K562 (cell line): Measurements from ENCODE around the gene TM4SF20.

Source experiments
- ATF7 ChIP-seq: fragments of 450-650 bp; IDR thresholded peaks from 2 replicates; pipeline ENCODE4 v1.7.1; 2014; ENCODE audit warnings: mild to moderate bottlenecking, moderate library complexity
- CTCF ChIP-seq, 3 experiments: IDR thresholded peaks in 2 of 3; conservative IDR thresholded peaks in 1 of 3; 2 replicates each; pipeline ENCODE4 v1.5.1; 2011 to 2012; ENCODE audit warnings: low read length in 3 of 3, mild to moderate bottlenecking in 3 of 3, control low read depth in 2 of 3, improper control_type of control experiment in 1 of 3, inconsistent platforms in 1 of 3, low read depth in 1 of 3, mixed read lengths in 1 of 3, moderate library complexity in 1 of 3; ENCODE audit not compliant: insufficient read depth in 2 of 3
- SRF ChIP-seq, 2 experiments: fragments of 250-450, 450-650 bp in 1 of 2; sonication (Bioruptor Pico) in 1 of 2; sonication (generic) in 1 of 2; formaldehyde crosslinking; IDR thresholded peaks; 2 replicates each; pipeline versions ENCODE4 v1.5.0 to v1.5.1; 2020 to 2022; ENCODE audit warnings: mild to moderate bottlenecking in 1 of 2, missing genetic modification reagents in 1 of 2
- TF ChIP-seq, protein P1 (sequence below): fragments of 250-450 bp; sonication (Bioruptor Pico); IDR thresholded peaks from 2 replicates; pipeline ENCODE4 v1.5.0; 2021; ENCODE audit warnings: mild to moderate bottlenecking, borderline replicate concordance

DNA sequence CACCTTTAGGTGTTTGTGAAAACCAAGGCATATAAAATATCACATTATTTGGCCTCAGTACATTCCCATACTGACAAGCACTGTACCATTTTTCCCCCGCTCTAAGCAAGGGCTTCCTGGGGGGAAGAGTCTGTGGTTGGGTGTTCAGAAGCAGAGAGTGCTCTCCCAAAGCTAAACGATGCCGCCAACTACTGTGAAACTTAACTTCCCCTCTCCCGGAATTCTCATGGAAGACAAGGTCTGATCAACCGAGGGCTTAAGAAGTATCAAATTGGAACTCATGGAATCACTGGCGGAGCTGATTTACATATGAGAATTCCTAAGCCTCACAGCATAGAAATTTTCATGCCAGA is 54.5 kb downstream of the TM4SF20 start:
- TF ChIP-seq SRF (CRISPR knock-in tag; IDR thresholded peaks at IDR 0.05) = no peak
- TF ChIP-seq, protein P1, sequence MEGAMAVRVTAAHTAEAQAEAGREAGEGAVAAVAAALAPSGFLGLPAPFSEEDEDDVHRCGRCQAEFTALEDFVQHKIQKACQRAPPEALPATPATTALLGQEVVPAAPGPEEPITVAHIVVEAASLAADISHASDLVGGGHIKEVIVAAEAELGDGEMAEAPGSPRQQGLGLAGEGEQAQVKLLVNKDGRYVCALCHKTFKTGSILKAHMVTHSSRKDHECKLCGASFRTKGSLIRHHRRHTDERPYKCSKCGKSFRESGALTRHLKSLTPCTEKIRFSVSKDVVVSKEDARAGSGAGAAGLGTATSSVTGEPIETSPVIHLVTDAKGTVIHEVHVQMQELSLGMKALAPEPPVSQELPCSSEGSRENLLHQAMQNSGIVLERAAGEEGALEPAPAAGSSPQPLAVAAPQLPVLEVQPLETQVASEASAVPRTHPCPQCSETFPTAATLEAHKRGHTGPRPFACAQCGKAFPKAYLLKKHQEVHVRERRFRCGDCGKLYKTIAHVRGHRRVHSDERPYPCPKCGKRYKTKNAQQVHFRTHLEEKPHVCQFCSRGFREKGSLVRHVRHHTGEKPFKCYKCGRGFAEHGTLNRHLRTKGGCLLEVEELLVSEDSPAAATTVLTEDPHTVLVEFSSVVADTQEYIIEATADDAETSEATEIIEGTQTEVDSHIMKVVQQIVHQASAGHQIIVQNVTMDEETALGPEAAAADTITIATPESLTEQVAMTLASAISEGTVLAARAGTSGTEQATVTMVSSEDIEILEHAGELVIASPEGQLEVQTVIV (CRISPR knock-in tag) = no peak
- no peak for TF ChIP-seq CTCF (IDR thresholded peaks at IDR 0.05 in 2 of 3, conservative IDR thresholded peaks at IDR 0.05 in 1 of 3; ENCODE audit: insufficient read depth in 2 of 3, low read depth in 1 of 3, low read length in 3 of 3)
- TF ChIP-seq ATF7 = no peak
